HEK293 (cell line): Measurements from ENCODE around the gene CYTIP.
A peak's percentile ranks its signal among the peaks of the same experiment; 100 is the strongest.

Experiments used
- CTCF ChIA-PET: fragments of 350-600 bp; formaldehyde crosslinking; extraction: SDS; loops from one replicate; lab custom pipeline; 2021; ENCODE audit warnings: antibody characterized with exemption; lab: Yijun Ruan, JAX
- POLR2A ChIA-PET: fragments of 300-600 bp; formaldehyde crosslinking; extraction: SDS; loops from one replicate; lab custom pipeline; 2020; ENCODE audit warnings: antibody characterized with exemption, inconsistent platforms; lab: Yijun Ruan, JAX
- H3K27ac ChIP-seq: fragments of 200-500 bp; sonication (Bioruptor generic); 2 replicates; pipeline ENCODE4 v1.5.1; 2014; ENCODE audit warnings: low read depth, low read length, control low read depth, inconsistent platforms; ENCODE audit errors: extremely low read depth
- H3K36me3 ChIP-seq, 2 experiments: fragments of 200-500 bp in 1 of 2; sonication (Bioruptor generic) in 1 of 2; 1 replicate in 1 of 2; 2 replicates in 1 of 2; pipeline ENCODE4 v1.5.1; 2014 to 2017; ENCODE audit warnings: inconsistent platforms in 2 of 2, low read length in 2 of 2; ENCODE audit not compliant: control insufficient read depth in 2 of 2, insufficient read depth in 1 of 2
- H3K4me1 ChIP-seq: fragments of 200-500 bp; sonication (Bioruptor generic); 2 replicates; pipeline ENCODE4 v1.5.1; 2014; ENCODE audit warnings: mild to moderate bottlenecking, low read length, inconsistent platforms; ENCODE audit not compliant: control insufficient read depth, insufficient read depth
- H3K4me3 ChIP-seq: 2 replicates; pipeline ENCODE4 v1.5.1; 2011; ENCODE audit warnings: low read depth, mild to moderate bottlenecking, control low read depth, low read length, moderate library complexity
- H3K9me3 ChIP-seq: fragments of 200-500 bp; sonication (Bioruptor generic); 2 replicates; pipeline ENCODE4 v1.5.1; 2014; ENCODE audit warnings: low read depth, low read length, inconsistent platforms; ENCODE audit not compliant: control insufficient read depth, insufficient read depth
- BCL11A ChIP-seq: fragments of 450-650 bp; formaldehyde crosslinking; IDR thresholded peaks from 2 replicates; pipeline ENCODE4 v1.5.1; 2016; ENCODE audit warnings: low read depth, missing biosample characterization, missing genetic modification characterization
- KLF10 ChIP-seq: fragments of 450-650 bp; IDR thresholded peaks from 2 replicates; pipeline ENCODE4 v1.5.1; 2018; ENCODE audit warnings: missing biosample characterization, mild to moderate bottlenecking, missing genetic modification characterization
- PRDM10 ChIP-seq: fragments of 450-650 bp; formaldehyde crosslinking; IDR thresholded peaks from 2 replicates; pipeline ENCODE4 v1.5.1; 2016; ENCODE audit warnings: missing biosample characterization, missing genetic modification characterization
- ZBTB20 ChIP-seq: fragments of 450-650 bp; formaldehyde crosslinking; IDR thresholded peaks from 2 replicates; pipeline ENCODE4 v1.5.1; 2016; ENCODE audit warnings: missing biosample characterization, missing genetic modification characterization
- ZBTB7A ChIP-seq: fragments of 450-650 bp; formaldehyde crosslinking; IDR thresholded peaks from 2 replicates; pipeline ENCODE4 v1.5.1; 2016; ENCODE audit warnings: low read depth, missing biosample characterization, missing genetic modification characterization
- ZEB2 ChIP-seq: fragments of 450-650 bp; formaldehyde crosslinking; IDR thresholded peaks from 2 replicates; pipeline ENCODE4 v1.5.1; 2016; ENCODE audit warnings: missing biosample characterization, missing genetic modification characterization
- ZIC2 ChIP-seq: fragments of 450-650 bp; formaldehyde crosslinking; IDR thresholded peaks from 2 replicates; pipeline ENCODE4 v1.5.1; 2016; ENCODE audit warnings: missing biosample characterization, missing genetic modification characterization
- ZNF157 ChIP-seq: fragments of 450-650 bp; formaldehyde crosslinking; IDR thresholded peaks from 2 replicates; pipeline ENCODE4 v1.5.1; 2016; ENCODE audit warnings: missing biosample characterization, missing genetic modification characterization
- ZNF214 ChIP-seq: fragments of 450-650 bp; formaldehyde crosslinking; IDR thresholded peaks from 2 replicates; pipeline ENCODE4 v1.5.1; 2017; ENCODE audit warnings: missing biosample characterization, mild to moderate bottlenecking, missing genetic modification characterization, borderline replicate concordance
- ZNF239 ChIP-seq: fragments of 450-650 bp; formaldehyde crosslinking; IDR thresholded peaks from 2 replicates; pipeline ENCODE4 v1.5.1; 2016; ENCODE audit warnings: missing biosample characterization, missing genetic modification characterization
- ZNF24 ChIP-seq: fragments of 450-650 bp; formaldehyde crosslinking; IDR thresholded peaks from 2 replicates; pipeline ENCODE4 v1.5.1; 2016; ENCODE audit warnings: missing biosample characterization, missing genetic modification characterization
- ZNF248 ChIP-seq: fragments of 450-650 bp; formaldehyde crosslinking; IDR thresholded peaks from 2 replicates; pipeline ENCODE4 v1.5.1; 2017; ENCODE audit warnings: missing biosample characterization, missing genetic modification characterization
- ZNF292 ChIP-seq: fragments of 450-650 bp; formaldehyde crosslinking; IDR thresholded peaks from 2 replicates; pipeline ENCODE4 v1.5.1; 2016; ENCODE audit warnings: low read depth, missing biosample characterization, missing genetic modification characterization, borderline replicate concordance
- ZNF513 ChIP-seq: fragments of 450-650 bp; IDR thresholded peaks from 2 replicates; pipeline ENCODE4 v1.5.1; 2018; ENCODE audit warnings: missing biosample characterization, missing genetic modification characterization
- ZNF529 ChIP-seq: fragments of 450-650 bp; formaldehyde crosslinking; IDR thresholded peaks from 2 replicates; pipeline ENCODE4 v1.5.1; 2017; ENCODE audit warnings: missing genetic modification characterization, missing biosample characterization; ENCODE audit not compliant: insufficient replicate concordance
- ZNF629 ChIP-seq: fragments of 450-650 bp; formaldehyde crosslinking; IDR thresholded peaks from 2 replicates; pipeline ENCODE4 v1.5.1; 2017; ENCODE audit warnings: missing biosample characterization, missing genetic modification characterization
- ZNF707 ChIP-seq: fragments of 450-650 bp; formaldehyde crosslinking; IDR thresholded peaks from 2 replicates; pipeline ENCODE4 v1.5.1; 2016; ENCODE audit warnings: missing biosample characterization, missing genetic modification characterization
- ZNF792 ChIP-seq: fragments of 450-650 bp; formaldehyde crosslinking; IDR thresholded peaks from 2 replicates; pipeline ENCODE4 v1.5.1; 2016; ENCODE audit warnings: missing biosample characterization, missing genetic modification characterization
- ZSCAN23 ChIP-seq: fragments of 450-650 bp; formaldehyde crosslinking; IDR thresholded peaks from 2 replicates; pipeline ENCODE4 v1.5.1; 2016; ENCODE audit warnings: missing biosample characterization, missing genetic modification characterization
- ZSCAN4 ChIP-seq: fragments of 450-650 bp; formaldehyde crosslinking; IDR thresholded peaks from 2 replicates; pipeline ENCODE4 v1.5.1; 2017; ENCODE audit warnings: missing biosample characterization, missing genetic modification characterization

CYTIP gene

GRCh38 chr2:157443090-157443489 lies 799 bp downstream of the CYTIP start (continued):
- no peak for TF ChIP-seq ZSCAN23 (tag by site-specific recombination)
- TF ChIP-seq, all 188 proteins: peak for 0

GRCh38 chr2:157442636-157443035 lies 1.3 kb downstream of the CYTIP start:
- TF ChIP-seq ZNF248 (no peak), ZIC2 (tag by site-specific recombination) (no peak)
- Histone ChIP-seq H3K4me3 (no peak overlapping the region), H3K4me1 (no peaks in the 10 kb centered on the region), H3K27ac (no peak overlapping the region), H3K36me3 (no peaks in the 10 kb centered on the region), H3K9me3 (no peaks in the 10 kb centered on the region)
- ChIA-PET POLR2A (no interaction called here), CTCF (no interaction called here)

GRCh38 chr2:157442191-157442590 lies 1.7 kb downstream of the CYTIP start:
- CTCF ChIA-PET, result no interaction called here
- Histone ChIP-seq H3K27ac (no peak overlapping the region), H3K4me3 (no peak overlapping the region)

GRCh38 chr2:157441072-157441454 lies 2.8 kb downstream of the CYTIP start:
- H3K4me3 ChIP-seq, result no peak overlapping the region
- CTCF ChIA-PET, result interaction anchor here (1.7 kb wide), 1 partner anchor 114 kb away, joined by 4 read pairs; no protein-coding TSS in a partner anchor

More at GRCh38 chr2:157442191-157442590, 1.7 kb downstream of the CYTIP start:
- Histone ChIP-seq H3K9me3 (no peaks in the 10 kb centered on the region), H3K36me3 (no peaks in the 10 kb centered on the region), H3K4me1 (no peaks in the 10 kb centered on the region)
- no peak for TF ChIP-seq BCL11A (tag by site-specific recombination)
- TF ChIP-seq ZNF214 (tag by site-specific recombination), result no peak
- TF ChIP-seq ZNF707 (tag by site-specific recombination), result no peak
- no peak for TF ChIP-seq ZBTB7A (tag by site-specific recombination)
- TF ChIP-seq KLF10 (tag by site-specific recombination), result no peak
- no peak for TF ChIP-seq ZNF513 (tag by site-specific recombination)
- TF ChIP-seq ZEB2 (tag by site-specific recombination), result no peak
- TF ChIP-seq ZNF24 (tag by site-specific recombination), result no peak
- TF ChIP-seq ZNF292 (tag by site-specific recombination), result no peak
- no peak for TF ChIP-seq ZBTB20
- no peak for TF ChIP-seq ZSCAN4 (tag by site-specific recombination)
- no peak for TF ChIP-seq ZNF239 (tag by site-specific recombination)
- TF ChIP-seq ZNF529 (tag by site-specific recombination), result no peak
- no peak for TF ChIP-seq ZNF157 (tag by site-specific recombination)
- POLR2A ChIA-PET, result no interaction called here

More at GRCh38 chr2:157441072-157441454, 2.8 kb downstream of the CYTIP start:
- TF ChIP-seq ZNF792 (tag by site-specific recombination) (no peak), PRDM10 (tag by site-specific recombination) (no peak), ZNF629 (0 out of 2 replicates have a peak, but pooled peaks have one; percentile 26)
- no peaks in the 10 kb centered on the region for H3K4me1 ChIP-seq
- no peak overlapping the region for H3K27ac ChIP-seq
- no peaks in the 10 kb centered on the region for H3K9me3 ChIP-seq
- H3K36me3 ChIP-seq, result no peaks in the 10 kb centered on the region
- POLR2A ChIA-PET, result no interaction called here
